ENCODE results near the gene CRBN. TPM values are rescaled to one million over a fixed set of nuclear protein-coding genes. Genes with fewer than 3 reads are reported as not detected.

Gene CRBN
- total RNA-seq, 1 experiment from 2014 or later: 18.7 TPM

DNA sequence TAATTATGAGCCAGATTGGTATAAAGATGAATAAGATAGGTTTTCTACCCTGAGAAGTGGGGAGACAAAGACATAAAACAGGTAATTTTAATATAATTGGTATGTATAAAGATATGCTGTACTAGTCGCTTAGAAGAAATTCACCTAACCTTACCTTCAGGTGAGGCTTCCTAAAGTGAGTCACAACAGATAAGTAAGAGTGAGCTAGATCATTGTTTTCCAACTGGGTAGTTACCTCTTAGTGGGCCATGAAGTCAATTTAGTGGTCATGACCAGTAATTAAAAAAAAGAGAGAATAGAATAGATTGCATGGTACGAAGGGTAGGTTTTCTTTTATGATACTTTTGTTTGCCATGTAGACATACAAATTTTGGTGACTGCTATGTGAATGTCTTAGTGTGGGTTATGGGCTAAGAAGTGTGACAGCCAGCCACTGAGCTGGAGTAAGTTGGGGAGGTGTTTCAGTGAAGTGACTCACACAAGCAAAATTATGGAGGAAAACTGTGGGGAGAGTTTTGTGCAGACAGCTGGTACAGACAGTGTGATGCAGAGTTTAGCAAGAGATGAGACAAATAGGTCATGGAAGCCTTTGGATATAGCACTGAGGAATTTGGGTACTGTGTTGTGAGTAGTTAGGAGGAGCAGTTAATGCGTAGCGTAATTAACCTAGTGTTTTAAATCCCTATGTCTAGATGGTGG is 44.6 kb downstream of the CRBN start:
- intact Hi-C loops (cut with micrococcal nuclease; ENCODE audit: unreplicated experiment): no loop called here
- DNase-seq (ENCODE audit: low read depth, low spot score) (no peak), ATAC-seq (no peak)
- H3K36me3 ChIP-seq (ENCODE audit: control insufficient read depth, insufficient read depth, low read length): peaks cover 11% of the 10 kb centered on the region
- ChIA-PET CTCF (no interaction called here), POLR2A (no interaction called here)
- no peaks in the 10 kb centered on the region for H3K9me3 ChIP-seq (ENCODE audit: control insufficient read depth, insufficient read depth, low read depth, low read length)
- BruUV-seq (replicated peaks): no TSS peak
- no peak for TF ChIP-seq TCF7L2 (IDR thresholded peaks at IDR 0.05; ENCODE audit: low read depth, low read length)
- TF ChIP-seq, protein P1, sequence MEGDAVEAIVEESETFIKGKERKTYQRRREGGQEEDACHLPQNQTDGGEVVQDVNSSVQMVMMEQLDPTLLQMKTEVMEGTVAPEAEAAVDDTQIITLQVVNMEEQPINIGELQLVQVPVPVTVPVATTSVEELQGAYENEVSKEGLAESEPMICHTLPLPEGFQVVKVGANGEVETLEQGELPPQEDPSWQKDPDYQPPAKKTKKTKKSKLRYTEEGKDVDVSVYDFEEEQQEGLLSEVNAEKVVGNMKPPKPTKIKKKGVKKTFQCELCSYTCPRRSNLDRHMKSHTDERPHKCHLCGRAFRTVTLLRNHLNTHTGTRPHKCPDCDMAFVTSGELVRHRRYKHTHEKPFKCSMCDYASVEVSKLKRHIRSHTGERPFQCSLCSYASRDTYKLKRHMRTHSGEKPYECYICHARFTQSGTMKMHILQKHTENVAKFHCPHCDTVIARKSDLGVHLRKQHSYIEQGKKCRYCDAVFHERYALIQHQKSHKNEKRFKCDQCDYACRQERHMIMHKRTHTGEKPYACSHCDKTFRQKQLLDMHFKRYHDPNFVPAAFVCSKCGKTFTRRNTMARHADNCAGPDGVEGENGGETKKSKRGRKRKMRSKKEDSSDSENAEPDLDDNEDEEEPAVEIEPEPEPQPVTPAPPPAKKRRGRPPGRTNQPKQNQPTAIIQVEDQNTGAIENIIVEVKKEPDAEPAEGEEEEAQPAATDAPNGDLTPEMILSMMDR (IDR thresholded peaks at IDR 0.05): no peak
- no peak for TF ChIP-seq SIN3A (IDR thresholded peaks at IDR 0.05; ENCODE audit: borderline replicate concordance, insufficient read depth, low read depth, low read length)
- TF ChIP-seq REST (IDR thresholded peaks at IDR 0.05; ENCODE audit: insufficient read depth in 1 of 2, low read depth in 2 of 2, low read length in 1 of 2): no peak
- TF ChIP-seq POLR2AphosphoS5 (IDR thresholded peaks at IDR 0.05; ENCODE audit: low read depth, low read length): no peak
- H3K4me3 ChIP-seq (ENCODE audit: low read depth in 2 of 2, low read length in 2 of 2): no peak overlapping the region
- no peak overlapping the region for H3K27ac ChIP-seq (ENCODE audit: low read length)
- no peaks in the 10 kb centered on the region for H3K4me1 ChIP-seq (ENCODE audit: control insufficient read depth, insufficient read depth, low read length)
- in situ Hi-C loops (cut with HindIII; ENCODE audit: low pct_unique_long_range_greater_than_20kb, low sequenced_read_pairs): no loop called here
- no peaks in the 10 kb centered on the region for H3K27me3 ChIP-seq (ENCODE audit: control insufficient read depth, insufficient read depth, low read length)

DNA sequence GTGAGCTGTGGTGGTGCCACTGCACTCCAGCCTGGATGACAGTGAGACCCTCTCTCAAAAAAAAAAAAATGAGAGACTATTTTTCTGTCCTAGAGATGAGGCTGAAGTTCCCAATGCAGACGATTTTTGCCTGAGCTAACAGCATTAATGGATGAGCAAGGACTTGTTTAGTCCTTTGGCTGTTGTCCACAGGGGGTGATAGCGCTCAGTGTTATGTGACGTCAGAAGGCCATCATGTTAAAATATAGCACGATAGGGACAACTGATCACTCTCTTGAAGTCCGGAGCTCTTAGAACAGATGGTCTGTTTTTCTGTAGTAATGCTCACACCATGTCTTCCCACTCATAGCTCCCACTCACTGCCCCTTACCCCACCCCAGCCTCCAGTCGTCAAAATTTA is 46.0 kb downstream of the CRBN start:
- CTCF ChIA-PET: no interaction called here
- H3K4me1 ChIP-seq (ENCODE audit: control insufficient read depth, insufficient read depth, low read length): no peaks in the 10 kb centered on the region
- intact Hi-C loops (cut with micrococcal nuclease; ENCODE audit: unreplicated experiment): no loop called here
- H3K36me3 ChIP-seq (ENCODE audit: control insufficient read depth, insufficient read depth, low read length): peaks cover 16% of the 10 kb centered on the region
- POLR2A ChIA-PET: no interaction called here
- DNase-seq (ENCODE audit: low read depth, low spot score) (no peak), ATAC-seq (no peak)
- H3K27me3 ChIP-seq (ENCODE audit: control insufficient read depth, insufficient read depth, low read length): no peaks in the 10 kb centered on the region
- in situ Hi-C loops (cut with HindIII; ENCODE audit: low pct_unique_long_range_greater_than_20kb, low sequenced_read_pairs): no loop called here
- BruUV-seq (replicated peaks): no TSS peak
- H3K27ac ChIP-seq (ENCODE audit: low read length): no peak overlapping the region
- TF ChIP-seq TCF7L2 (IDR thresholded peaks at IDR 0.05; ENCODE audit: low read depth, low read length) (no peak), POLR2AphosphoS5 (IDR thresholded peaks at IDR 0.05; ENCODE audit: low read depth, low read length) (no peak), SIN3A (IDR thresholded peaks at IDR 0.05; ENCODE audit: borderline replicate concordance, insufficient read depth, low read depth, low read length) (no peak), REST (IDR thresholded peaks at IDR 0.05; ENCODE audit: insufficient read depth in 1 of 2, low read depth in 2 of 2, low read length in 1 of 2) (no peak)
- TF ChIP-seq, protein P1 (IDR thresholded peaks at IDR 0.05): no peak
- H3K9me3 ChIP-seq (ENCODE audit: control insufficient read depth, insufficient read depth, low read depth, low read length): no peaks in the 10 kb centered on the region
- H3K4me3 ChIP-seq (ENCODE audit: low read depth in 2 of 2, low read length in 2 of 2): no peak overlapping the region
